Ammon's horn (tissue), 1 donor: ENCODE data around the gene CDCP2.
"Not testable (repeated sequence)": the region's sequence is repeated elsewhere in the genome, so short reads cannot be mapped to it uniquely, and the experiment has no call there.

Experiments used
- DNase-seq: peaks from one replicate; pipeline ENCODE4 v3.0.0-alpha.2; 2016; ENCODE audit warnings: low spot score

CDCP2 gene

GRCh38 chr1:54168206-54168965 lies 15.6 kb upstream of the CDCP2 start:
- no peak for DNase-seq

GRCh38 chr1:54167422-54168139 lies 14.8 kb upstream of the CDCP2 start:
- peak; percentile 38 for DNase-seq

- DNase-seq = not testable (repeated sequence)
Measured at GRCh38 chr1:54166357-54166756, 13.6 kb upstream of the CDCP2 start.

GRCh38 chr1:54165146-54165545 lies 12.3 kb upstream of the CDCP2 start:
- DNase-seq = no peak

GRCh38 chr1:54163573-54163972 lies 10.8 kb upstream of the CDCP2 start:
- DNase-seq = no peak

- DNase-seq = no peak
Measured at GRCh38 chr1:54163051-54163450, 10.3 kb upstream of the CDCP2 start.

GRCh38 chr1:54161495-54162168 lies 8.8 kb upstream of the CDCP2 start:
- DNase-seq = no peak

GRCh38 chr1:54160351-54160750 lies 7.6 kb upstream of the CDCP2 start:
- no peak for DNase-seq

- no peak for DNase-seq
Measured at GRCh38 chr1:54159733-54160316, 7.0 kb upstream of the CDCP2 start.

- no peak for DNase-seq
Measured at GRCh38 chr1:54158071-54158470, 5.3 kb upstream of the CDCP2 start.

- DNase-seq = no peak
Measured at GRCh38 chr1:54157401-54157800, 4.6 kb upstream of the CDCP2 start.

GRCh38 chr1:54156986-54157385 lies 4.2 kb upstream of the CDCP2 start:
- no peak for DNase-seq

- no peak for DNase-seq
Measured at GRCh38 chr1:54156201-54156600, 3.4 kb upstream of the CDCP2 start.

- DNase-seq = no peak
Measured at GRCh38 chr1:54153535-54154439, 987 bp upstream of the CDCP2 start.

GRCh38 chr1:54151013-54151412 lies 1.8 kb downstream of the CDCP2 start:
- no peak for DNase-seq

GRCh38 chr1:54149734-54150133 lies 3.1 kb downstream of the CDCP2 start:
- DNase-seq = no peak

GRCh38 chr1:54144366-54144765 lies 8.4 kb downstream of the CDCP2 start:
- DNase-seq = no peak

GRCh38 chr1:54142146-54142900 lies 10.5 kb downstream of the CDCP2 start:
- no peak for DNase-seq

GRCh38 chr1:54139711-54140110 lies 13.1 kb downstream of the CDCP2 start:
- DNase-seq = no peak

- DNase-seq = no peak
Measured at GRCh38 chr1:54138994-54139393, 13.8 kb downstream of the CDCP2 start.

GRCh38 chr1:54137534-54138061 lies 15.2 kb downstream of the CDCP2 start:
- no peak for DNase-seq
